SK-N-SH (cell line): Measurements from ENCODE around the gene BOC.

Experiments used
- CTCF ChIP-seq: fragments of 200-600 bp; sonication (generic); IDR thresholded peaks from 2 replicates; pipeline ENCODE4 v1.6.1; 2017; ENCODE audit warnings: antibody characterized with exemption, mild to moderate bottlenecking, moderate library complexity
- EP300 ChIP-seq, 2 experiments: IDR thresholded peaks; 2 replicates each; pipeline versions ENCODE4 v1.4.0 to v1.6.1; 2012; ENCODE audit warnings: borderline replicate concordance in 1 of 2, low read depth in 1 of 2, low read length in 1 of 2
- FOSL2 ChIP-seq: IDR thresholded peaks from 2 replicates; pipeline ENCODE4 v1.4.0; 2012; ENCODE audit warnings: low read depth, mild to moderate bottlenecking, moderate library complexity, borderline replicate concordance
- GABPA ChIP-seq: IDR thresholded peaks from 2 replicates; pipeline ENCODE4 v1.4.0; 2012; ENCODE audit warnings: low read depth, mild to moderate bottlenecking
- MXI1 ChIP-seq: IDR thresholded peaks from 2 replicates; pipeline ENCODE4 v1.6.1; 2012; ENCODE audit warnings: mild to moderate bottlenecking, low read depth, low read length, improper control_type of control experiment
- NFIC ChIP-seq: IDR thresholded peaks from 2 replicates; pipeline ENCODE4 v1.4.0; 2012; ENCODE audit warnings: borderline replicate concordance
- POLR2AphosphoS5 ChIP-seq: IDR thresholded peaks from 2 replicates; pipeline ENCODE4 v1.6.1; 2012; ENCODE audit warnings: low read depth, low read length
- RFX5 ChIP-seq: IDR thresholded peaks from 2 replicates; pipeline ENCODE4 v1.6.1; 2012; ENCODE audit warnings: mild to moderate bottlenecking, improper control_type of control experiment, low read length
- SIN3A ChIP-seq: IDR thresholded peaks from 2 replicates; pipeline ENCODE4 v1.6.1; 2012; ENCODE audit warnings: low read depth, mild to moderate bottlenecking, low read length, moderate library complexity, borderline replicate concordance
- SMC3 ChIP-seq: IDR thresholded peaks from 2 replicates; pipeline ENCODE4 v1.6.1; 2012; ENCODE audit warnings: low read depth, low read length, improper control_type of control experiment
- TAF1 ChIP-seq: IDR thresholded peaks from 2 replicates; pipeline ENCODE4 v1.6.1; 2012; ENCODE audit warnings: low read depth, mild to moderate bottlenecking, low read length, moderate library complexity, borderline replicate concordance
- USF1 ChIP-seq: IDR thresholded peaks from 2 replicates; pipeline ENCODE4 v1.4.0; 2012; ENCODE audit warnings: low read depth, borderline replicate concordance

GRCh38 chr3:113279686-113280085 is 68.3 kb downstream of the BOC start:
- TF ChIP-seq CTCF: no peak
- TF ChIP-seq FOSL2: no peak
- TF ChIP-seq TAF1: no peak
- TF ChIP-seq RFX5: no peak
- no peak for TF ChIP-seq EP300 (IDR thresholded peaks at IDR 0.05; ENCODE audit: borderline replicate concordance in 1 of 2, low read depth in 1 of 2, low read length in 1 of 2)
- TF ChIP-seq USF1: no peak
- TF ChIP-seq POLR2AphosphoS5: no peak
- no peak for TF ChIP-seq GABPA
- no peak for TF ChIP-seq SIN3A
- TF ChIP-seq SMC3: no peak
- TF ChIP-seq MXI1: no peak
- TF ChIP-seq NFIC: no peak
